H1 (cell line): ENCODE measurements around the gene KCNH4. TPM values are rescaled to one million over a fixed set of nuclear protein-coding genes. Genes with fewer than 3 reads are reported as not detected.

Experiments used
- CHD2 ChIP-seq: IDR thresholded peaks from 2 replicates; pipeline ENCODE4 v1.6.1; 2012; ENCODE audit warnings: low read length, improper control_type of control experiment
- HDAC6 ChIP-seq: IDR thresholded peaks from one replicate; pipeline ENCODE4 v1.7.1; 2012; ENCODE audit warnings: low read depth, mild to moderate bottlenecking, inconsistent platforms, low read length, moderate library complexity
- JUN ChIP-seq: IDR thresholded peaks from 2 replicates; pipeline ENCODE4 v1.6.1; 2011; ENCODE audit warnings: low read depth, mild to moderate bottlenecking, improper control_type of control experiment, low read length
- NANOG ChIP-seq: IDR thresholded peaks from 2 replicates; pipeline ENCODE4 v1.6.1; 2011; ENCODE audit warnings: low read length, low read depth, mild to moderate bottlenecking, inconsistent platforms; ENCODE audit not compliant: insufficient read depth, poor library complexity, severe bottlenecking
- RBBP5 ChIP-seq: IDR thresholded peaks from 2 replicates; pipeline ENCODE4 v1.7.1; 2012; ENCODE audit warnings: low read depth, mild to moderate bottlenecking, inconsistent platforms, low read length, moderate library complexity, borderline replicate concordance
- SIN3A ChIP-seq, 2 experiments: IDR thresholded peaks in 1 of 2; conservative IDR thresholded peaks in 1 of 2; 2 replicates each; pipeline ENCODE4 v1.6.1; 2011 to 2012; ENCODE audit warnings: low read length in 2 of 2, improper control_type of control experiment in 1 of 2, low read depth in 1 of 2, mild to moderate bottlenecking in 1 of 2
- SIRT6 ChIP-seq: IDR thresholded peaks from one replicate; pipeline ENCODE4 v1.7.1; 2012; ENCODE audit warnings: low read length, inconsistent platforms
- SIX5 ChIP-seq: IDR thresholded peaks from 2 replicates; pipeline ENCODE4 v1.6.1; 2011; ENCODE audit warnings: mild to moderate bottlenecking, low read depth, low read length
- SP2 ChIP-seq: IDR thresholded peaks from 2 replicates; pipeline ENCODE4 v1.6.1; 2012; ENCODE audit warnings: mild to moderate bottlenecking, low read length, inconsistent platforms
- SRF ChIP-seq: IDR thresholded peaks from 2 replicates; pipeline ENCODE4 v1.6.1; 2011; ENCODE audit warnings: mild to moderate bottlenecking, low read depth, low read length, moderate library complexity
- polyA plus RNA-seq, 7 experiments: library from polyadenylated mRNA; depleted of rRNA in 3 of 7; stranded (reverse) in 5 of 7; unstranded in 2 of 7; fragments of >200 nt in 5 of 7; fragments of 200-250 nt in 2 of 7; gene quantifications; 1 replicate in 5 of 7; 2 replicates in 1 of 7; 4 replicates in 1 of 7; pipeline versions ENCODE4 v1.2.1 to v1.2.3, GENCODE V29; 2011 to 2013; ENCODE audit warnings: missing spikeins in 2 of 7, mixed read lengths in 2 of 7
- total RNA-seq: library from RNA; stranded (reverse); fragmentation: NEBNext Ultra II Directional; extraction: Animal tissue kit (Norgen Biotek cat#: 25700); gene quantifications from 2 replicates; pipeline ENCODE4 v1.2.1, GENCODE V29; 2021
- TF ChIP-seq, protein P1 (sequence below), 3 experiments: IDR thresholded peaks; 1 replicate in 2 of 3; 2 replicates in 1 of 3; pipeline versions ENCODE4 v1.5.1 to v1.6.1; 2011; ENCODE audit warnings: low read length in 3 of 3, mild to moderate bottlenecking in 3 of 3, inconsistent platforms in 2 of 3, low read depth in 1 of 3, moderate library complexity in 1 of 3; ENCODE audit not compliant: insufficient read depth in 1 of 3; ENCODE audit errors: control extremely low read depth in 1 of 3

KCNH4 gene
- total and polyA plus RNA-seq, 2 of the 8 experiments (the other 6 are each of a cell fraction or from before 2014, with no cell fraction given) = 0.44 to 0.47 TPM

GRCh38 chr17:42129109-42129837, 51.7 kb downstream of the KCNH4 start (continued):
- TF ChIP-seq, protein P1, sequence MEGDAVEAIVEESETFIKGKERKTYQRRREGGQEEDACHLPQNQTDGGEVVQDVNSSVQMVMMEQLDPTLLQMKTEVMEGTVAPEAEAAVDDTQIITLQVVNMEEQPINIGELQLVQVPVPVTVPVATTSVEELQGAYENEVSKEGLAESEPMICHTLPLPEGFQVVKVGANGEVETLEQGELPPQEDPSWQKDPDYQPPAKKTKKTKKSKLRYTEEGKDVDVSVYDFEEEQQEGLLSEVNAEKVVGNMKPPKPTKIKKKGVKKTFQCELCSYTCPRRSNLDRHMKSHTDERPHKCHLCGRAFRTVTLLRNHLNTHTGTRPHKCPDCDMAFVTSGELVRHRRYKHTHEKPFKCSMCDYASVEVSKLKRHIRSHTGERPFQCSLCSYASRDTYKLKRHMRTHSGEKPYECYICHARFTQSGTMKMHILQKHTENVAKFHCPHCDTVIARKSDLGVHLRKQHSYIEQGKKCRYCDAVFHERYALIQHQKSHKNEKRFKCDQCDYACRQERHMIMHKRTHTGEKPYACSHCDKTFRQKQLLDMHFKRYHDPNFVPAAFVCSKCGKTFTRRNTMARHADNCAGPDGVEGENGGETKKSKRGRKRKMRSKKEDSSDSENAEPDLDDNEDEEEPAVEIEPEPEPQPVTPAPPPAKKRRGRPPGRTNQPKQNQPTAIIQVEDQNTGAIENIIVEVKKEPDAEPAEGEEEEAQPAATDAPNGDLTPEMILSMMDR (IDR thresholded peaks at IDR 0.05; ENCODE audit: control extremely low read depth in 1 of 3, insufficient read depth in 1 of 3, low read depth in 1 of 3, low read length in 3 of 3) = no peak
- TF ChIP-seq NANOG = no peak
- no peak for TF ChIP-seq SIN3A (conservative IDR thresholded peaks at IDR 0.05 in 1 of 2, IDR thresholded peaks at IDR 0.05 in 1 of 2; ENCODE audit: low read depth in 1 of 2, low read length in 2 of 2)
- TF ChIP-seq RBBP5 = no peak
- TF ChIP-seq JUN = no peak
- TF ChIP-seq HDAC6 = no peak
- TF ChIP-seq SP2 = no peak
- TF ChIP-seq SIX5 = no peak
- no peak for TF ChIP-seq SRF
- TF ChIP-seq CHD2 = no peak
- TF ChIP-seq SIRT6 = no peak
